Peyer's patch (tissue), 4 donors: Measurements from ENCODE around the gene ARSH. TPM values are rescaled to one million over a fixed set of nuclear protein-coding genes. Genes with fewer than 3 reads are reported as not detected.
"Not testable (repeated sequence)": the region's sequence is repeated elsewhere in the genome, so short reads cannot be mapped to it uniquely, and the experiment has no call there.

ENCODE experiments used
- DNase-seq, 3 donors: peaks; one replicate each; pipeline ENCODE4 v3.0.0-alpha.2; 2017 to 2019
- H3K27ac ChIP-seq, 4 donors: fragments of 200-600 bp; sonication (generic); one replicate each; pipeline ENCODE4 v1.5.1; 2016 to 2019
- H3K27me3 ChIP-seq, 2 donors: fragments of 200-600 bp; sonication (generic); one replicate each; pipeline ENCODE4 v1.5.1; 2019
- H3K36me3 ChIP-seq, 3 donors: fragments of 200-600 bp; sonication (generic); one replicate each; pipeline ENCODE4 v1.5.1; 2016 to 2019
- H3K4me1 ChIP-seq, 4 donors: fragments of 200-600 bp; sonication (generic); one replicate each; pipeline ENCODE4 v1.5.1; 2016 to 2019
- H3K4me3 ChIP-seq, 4 donors: fragments of 200-600 bp; sonication (generic); 1 replicate in 3 of 4; 2 replicates in 1 of 4; pipeline ENCODE4 v1.5.1; 2016 to 2019; ENCODE audit warnings: mild to moderate bottlenecking in 1 of 4
- H3K9me3 ChIP-seq, 4 donors: fragments of 200-600 bp; sonication (generic); one replicate each; pipeline ENCODE4 v1.5.1; 2016 to 2019; ENCODE audit warnings: mild to moderate bottlenecking in 1 of 4
- CTCF ChIP-seq, 6 experiments: fragments of 450-650 bp in 4 of 6; fragments of 200-600 bp in 2 of 6; sonication (generic) in 1 of 6; IDR thresholded peaks; one replicate each; pipeline ENCODE4 v1.5.1; 2017 to 2019; ENCODE audit warnings: antibody characterized with exemption in 6 of 6, mild to moderate bottlenecking in 3 of 6, moderate library complexity in 1 of 6
- POLR2A ChIP-seq, 2 donors: fragments of 450-650 bp; IDR thresholded peaks; one replicate each; pipeline ENCODE4 v1.5.1; 2017; ENCODE audit warnings: antibody characterized with exemption in 2 of 2, mild to moderate bottlenecking in 2 of 2, moderate library complexity in 2 of 2
- total RNA-seq, 4 donors: library from RNA; depleted of rRNA; stranded (reverse); fragments of >200 nt; gene quantifications; one replicate each; pipeline ENCODE4 v1.1.0, GENCODE V29; 2016

Gene ARSH
- total RNA-seq, 4 donors from 2014 or later: not detected

- no peaks in the 10 kb centered on the region for H3K4me1 ChIP-seq
- no peak overlapping the region for H3K4me3 ChIP-seq
- TF ChIP-seq CTCF (IDR thresholded peaks at IDR 0.05) (no peak), POLR2A (IDR thresholded peaks at IDR 0.05) (no peak)
- H3K9me3 ChIP-seq: no peaks in the 10 kb centered on the region
- no peaks in the 10 kb centered on the region for H3K27me3 ChIP-seq
- DNase-seq: no peak
- no peak overlapping the region for H3K27ac ChIP-seq
- no peaks in the 10 kb centered on the region for H3K36me3 ChIP-seq
These were observed 37.9 kb downstream of the ARSH start for GRCh38 chrX:3044196-3044595.

- no peak for DNase-seq
- Histone ChIP-seq H3K9me3 (no peaks in the 10 kb centered on the region), H3K4me1 (no peaks in the 10 kb centered on the region), H3K27me3 (no peaks in the 10 kb centered on the region), H3K4me3 (no peak overlapping the region), H3K36me3 (no peaks in the 10 kb centered on the region), H3K27ac (no peak overlapping the region)
- TF ChIP-seq POLR2A (IDR thresholded peaks at IDR 0.05) (no peak), CTCF (IDR thresholded peaks at IDR 0.05) (no peak)
These were observed 38.3 kb downstream of the ARSH start for GRCh38 chrX:3044671-3045070.

GRCh38 chrX:3046253-3047240 is 40.2 kb downstream of the ARSH start:
- no peak for DNase-seq
- H3K4me3 ChIP-seq: no peak overlapping the region

GRCh38 chrX:3050523-3051175 is 44.3 kb downstream of the ARSH start:
- H3K4me3 ChIP-seq, H3K27me3 ChIP-seq, H3K4me1 ChIP-seq, H3K9me3 ChIP-seq, H3K36me3 ChIP-seq: not testable (repeated sequence)
- peak in 2 of 3 donors; percentile 43 to 72 for DNase-seq
- peak overlapping the region in 1 of 4 donors; percentile 9 for H3K27ac ChIP-seq

More at GRCh38 chrX:3046253-3047240, 40.2 kb downstream of the ARSH start:
- TF ChIP-seq POLR2A (IDR thresholded peaks at IDR 0.05) (no peak), CTCF (IDR thresholded peaks at IDR 0.05) (no peak)
- Histone ChIP-seq H3K36me3 (no peaks in the 10 kb centered on the region), H3K9me3 (no peaks in the 10 kb centered on the region), H3K4me1 (no peaks in the 10 kb centered on the region), H3K27me3 (no peaks in the 10 kb centered on the region), H3K27ac (no peak overlapping the region)

- TF ChIP-seq POLR2A (IDR thresholded peaks at IDR 0.05): no peak
- TF ChIP-seq CTCF (IDR thresholded peaks at IDR 0.05): no peak
- Histone ChIP-seq H3K27me3 (no peaks in the 10 kb centered on the region), H3K36me3 (no peaks in the 10 kb centered on the region), H3K9me3 (no peaks in the 10 kb centered on the region), H3K4me1 (no peaks in the 10 kb centered on the region), H3K27ac (no peak overlapping the region), H3K4me3 (no peak overlapping the region)
- no peak for DNase-seq
These were observed 46.5 kb downstream of the ARSH start for GRCh38 chrX:3052860-3053259.

- Histone ChIP-seq H3K27ac (no peak overlapping the region), H3K27me3 (no peaks in the 10 kb centered on the region), H3K9me3 (no peaks in the 10 kb centered on the region), H3K4me3 (no peak overlapping the region), H3K4me1 (no peaks in the 10 kb centered on the region), H3K36me3 (no peaks in the 10 kb centered on the region)
- DNase-seq: no peak
- TF ChIP-seq POLR2A (IDR thresholded peaks at IDR 0.05): no peak
- no peak for TF ChIP-seq CTCF (IDR thresholded peaks at IDR 0.05)
These were observed 60.2 kb downstream of the ARSH start for GRCh38 chrX:3066555-3066954.
